NB4 (cell line): ENCODE results near the gene WIPF1.

Experiments
- DNase-seq: peaks from one replicate; pipeline ENCODE4 v3.0.0; 2010; ENCODE audit warnings: low read depth
- H3K4me3 ChIP-seq: one replicate; pipeline ENCODE4 v1.5.1; 2011; ENCODE audit warnings: mild to moderate bottlenecking, low read depth, low read length, moderate library complexity
- MYC ChIP-seq: IDR thresholded peaks from 2 replicates; pipeline ENCODE4 v1.6.1; 2011; ENCODE audit warnings: low read depth, low read length
- POLR2A ChIP-seq: IDR thresholded peaks from 2 replicates; pipeline ENCODE4 v1.6.1; 2011; ENCODE audit warnings: mild to moderate bottlenecking; ENCODE audit not compliant: insufficient read length; ENCODE audit errors: extremely low read depth
- TF ChIP-seq, protein P1 (sequence below): IDR thresholded peaks from 2 replicates; pipeline ENCODE4 v1.6.1; 2011; ENCODE audit warnings: low read depth, low read length
- TF ChIP-seq, protein P2 (sequence below): IDR thresholded peaks from one replicate; pipeline ENCODE4 v1.5.1; 2012; ENCODE audit warnings: low read depth, low read length

WIPF1 gene

DNA sequence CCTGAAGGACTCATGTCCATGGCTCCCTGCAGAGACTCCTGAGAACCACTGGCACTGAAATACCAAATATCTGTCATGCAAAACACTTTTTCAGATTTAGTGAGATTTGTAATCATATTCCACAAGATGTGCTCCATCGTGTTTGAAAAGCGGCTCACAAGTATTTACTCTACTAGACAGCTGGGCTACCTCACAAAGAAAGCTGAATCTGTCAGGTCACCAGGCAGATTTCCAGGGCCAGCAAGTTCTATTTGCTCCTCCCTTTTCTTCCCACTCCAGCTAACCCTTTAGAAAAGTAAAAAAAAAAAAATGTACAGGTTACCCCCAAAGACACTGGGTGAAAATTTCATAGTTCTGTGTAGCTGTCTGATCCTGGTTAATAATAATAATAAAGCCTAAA, 22.9 kb downstream of the WIPF1 start:
- TF ChIP-seq, protein P1, sequence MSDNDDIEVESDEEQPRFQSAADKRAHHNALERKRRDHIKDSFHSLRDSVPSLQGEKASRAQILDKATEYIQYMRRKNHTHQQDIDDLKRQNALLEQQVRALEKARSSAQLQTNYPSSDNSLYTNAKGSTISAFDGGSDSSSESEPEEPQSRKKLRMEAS = no peak
- TF ChIP-seq, protein P2, sequence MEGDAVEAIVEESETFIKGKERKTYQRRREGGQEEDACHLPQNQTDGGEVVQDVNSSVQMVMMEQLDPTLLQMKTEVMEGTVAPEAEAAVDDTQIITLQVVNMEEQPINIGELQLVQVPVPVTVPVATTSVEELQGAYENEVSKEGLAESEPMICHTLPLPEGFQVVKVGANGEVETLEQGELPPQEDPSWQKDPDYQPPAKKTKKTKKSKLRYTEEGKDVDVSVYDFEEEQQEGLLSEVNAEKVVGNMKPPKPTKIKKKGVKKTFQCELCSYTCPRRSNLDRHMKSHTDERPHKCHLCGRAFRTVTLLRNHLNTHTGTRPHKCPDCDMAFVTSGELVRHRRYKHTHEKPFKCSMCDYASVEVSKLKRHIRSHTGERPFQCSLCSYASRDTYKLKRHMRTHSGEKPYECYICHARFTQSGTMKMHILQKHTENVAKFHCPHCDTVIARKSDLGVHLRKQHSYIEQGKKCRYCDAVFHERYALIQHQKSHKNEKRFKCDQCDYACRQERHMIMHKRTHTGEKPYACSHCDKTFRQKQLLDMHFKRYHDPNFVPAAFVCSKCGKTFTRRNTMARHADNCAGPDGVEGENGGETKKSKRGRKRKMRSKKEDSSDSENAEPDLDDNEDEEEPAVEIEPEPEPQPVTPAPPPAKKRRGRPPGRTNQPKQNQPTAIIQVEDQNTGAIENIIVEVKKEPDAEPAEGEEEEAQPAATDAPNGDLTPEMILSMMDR = no peak
- no peak for TF ChIP-seq MYC
- TF ChIP-seq POLR2A = no peak
- DNase-seq = no peak
- no peak overlapping the region for H3K4me3 ChIP-seq

DNA sequence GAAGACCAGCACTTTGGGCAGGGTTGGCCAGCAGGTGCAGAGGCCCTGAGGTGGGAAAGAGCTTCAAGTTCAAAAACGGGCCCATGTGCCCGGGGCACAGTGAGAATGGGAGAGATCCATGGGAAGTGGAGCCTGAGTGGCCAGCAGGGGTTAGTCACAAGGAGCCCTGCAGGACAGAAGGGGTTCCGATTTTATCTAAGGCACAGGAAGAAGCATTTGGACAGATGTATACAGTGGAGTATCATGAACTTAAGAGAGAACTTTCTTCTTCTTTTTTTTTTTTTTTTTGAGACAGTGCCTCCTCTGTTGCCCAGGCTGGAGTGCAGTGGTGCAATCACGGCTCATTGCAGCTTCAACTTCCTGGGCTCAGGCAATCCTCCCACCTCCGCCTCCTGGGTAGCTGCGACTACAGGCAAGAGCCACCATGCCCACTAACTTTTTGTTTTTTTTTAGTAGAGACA, 24.0 kb downstream of the WIPF1 start:
- peak; percentile 84 for DNase-seq
- 0 out of 2 replicates have a peak, but pooled peaks have one; percentile 12 for TF ChIP-seq MYC
- TF ChIP-seq, protein P2 = peak; percentile 1
- TF ChIP-seq, protein P1 = no peak
- no peak for TF ChIP-seq POLR2A
- no peak overlapping the region for H3K4me3 ChIP-seq

DNA sequence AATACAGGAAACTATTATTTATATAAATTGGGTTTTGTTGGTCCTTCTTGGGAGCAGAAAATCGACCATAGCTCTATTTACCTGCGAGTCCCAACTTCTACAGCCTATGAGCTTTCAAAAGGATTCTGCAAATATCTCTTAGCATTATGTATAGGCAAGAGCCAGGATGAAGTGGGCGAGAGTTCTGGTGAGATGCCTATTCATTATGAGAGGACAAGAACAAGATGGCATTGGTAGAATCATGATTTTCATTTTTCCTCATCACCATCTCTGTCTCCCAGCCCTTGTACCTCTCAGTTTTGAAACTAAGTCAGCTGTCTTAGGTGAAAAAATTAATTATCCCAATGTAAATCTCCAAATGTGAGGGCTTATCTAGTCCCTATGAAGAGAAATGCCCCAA, 25.0 kb downstream of the WIPF1 start:
- TF ChIP-seq MYC (no peak), POLR2A (no peak)
- TF ChIP-seq, protein P1 = no peak
- TF ChIP-seq, protein P2 = no peak
- H3K4me3 ChIP-seq = no peak overlapping the region
- no peak for DNase-seq

DNA sequence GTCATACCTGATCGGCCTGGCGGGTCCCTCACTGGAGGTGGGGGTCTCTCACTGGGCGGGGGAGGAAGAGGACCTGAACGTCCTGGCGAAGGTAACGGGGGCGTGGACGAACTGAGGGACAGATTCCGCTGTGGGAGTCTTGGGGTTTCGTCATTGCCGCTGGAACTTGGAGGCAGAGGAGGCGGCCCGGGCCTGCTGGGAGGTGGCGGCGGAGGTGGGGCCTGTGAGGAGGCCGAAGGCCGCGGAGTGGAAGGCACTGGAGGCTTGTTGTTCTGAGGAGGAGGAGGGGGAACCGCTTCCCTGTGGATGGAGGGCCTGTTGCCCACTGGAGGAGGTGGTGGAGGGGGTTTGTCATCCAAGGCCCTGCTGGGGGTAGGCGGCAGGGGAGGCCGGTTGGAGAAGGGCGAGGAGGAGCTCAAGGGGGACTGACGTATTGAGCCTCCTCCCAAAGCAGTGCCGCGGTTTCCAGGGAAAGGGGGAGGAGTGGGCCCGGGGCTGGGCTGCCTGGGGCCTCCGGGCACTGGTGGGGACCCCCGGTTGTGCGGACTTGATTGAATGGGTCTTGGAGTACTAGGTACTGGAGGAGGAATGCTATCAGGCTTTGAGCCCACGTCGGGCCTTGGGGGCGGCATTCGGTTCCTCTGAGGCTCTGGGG, 25.8 kb downstream of the WIPF1 start:
- TF ChIP-seq POLR2A (no peak), MYC (no peak)
- TF ChIP-seq, protein P2 = no peak
- TF ChIP-seq, protein P1 = no peak
- no peak overlapping the region for H3K4me3 ChIP-seq
- DNase-seq = no peak

DNA sequence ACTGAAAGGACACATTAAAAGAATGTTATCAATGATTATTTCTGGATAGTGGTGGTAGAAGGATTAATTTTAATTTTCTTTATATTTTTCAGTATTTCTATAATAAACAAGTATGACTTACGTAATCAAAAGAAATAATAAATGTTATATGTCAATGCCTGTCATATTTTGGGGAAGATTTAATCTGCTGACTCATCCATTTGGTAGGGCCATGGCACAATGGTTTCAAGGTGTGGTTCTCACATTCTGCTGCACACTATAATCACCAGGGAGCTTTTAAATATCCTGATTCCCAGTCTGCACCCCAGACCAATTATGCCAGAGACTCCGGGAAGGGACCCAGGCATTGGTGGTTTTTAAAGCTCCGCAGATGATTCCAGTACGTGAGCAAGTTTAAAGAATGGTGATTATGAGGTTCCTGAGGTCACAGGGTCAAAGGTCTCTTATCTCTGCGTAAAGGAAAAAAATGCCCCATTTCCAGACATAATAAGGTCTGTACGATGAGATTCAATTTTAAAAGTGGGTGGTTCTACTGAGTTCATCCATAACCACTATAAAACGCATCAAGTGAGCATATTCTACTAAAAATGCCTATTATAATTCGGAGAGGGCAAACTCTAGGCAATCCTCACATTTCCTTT, 27.2 kb downstream of the WIPF1 start:
- TF ChIP-seq POLR2A (no peak), MYC (no peak)
- TF ChIP-seq, protein P2 = no peak
- TF ChIP-seq, protein P1 = no peak
- no peak for DNase-seq
- H3K4me3 ChIP-seq = no peak overlapping the region
